H9 (cell line): ENCODE data around the gene RNF157. TPM values are rescaled to one million over a fixed set of nuclear protein-coding genes. Genes with fewer than 3 reads are reported as not detected.

Source experiments
- DNase-seq: peaks from one replicate; pipeline ENCODE4 v3.0.0-alpha.2; 2017
- H2AFZ ChIP-seq: one replicate; pipeline ENCODE4 v1.6.1; 2013; ENCODE audit warnings: mild to moderate bottlenecking, low read length, control low read depth, moderate library complexity
- H2AK5ac ChIP-seq: 2 replicates; pipeline ENCODE4 v1.6.1; 2013; ENCODE audit warnings: low read length, control low read depth, mixed read lengths; ENCODE audit not compliant: insufficient read length
- H2BK120ac ChIP-seq: one replicate; pipeline ENCODE4 v1.6.1; 2013; ENCODE audit warnings: low read depth, mild to moderate bottlenecking, low read length, control low read depth, inconsistent platforms; ENCODE audit not compliant: poor library complexity, severe bottlenecking
- H2BK12ac ChIP-seq: 2 replicates; pipeline ENCODE4 v1.6.1; 2013; ENCODE audit warnings: low read length, control low read depth, mixed read lengths, low read depth; ENCODE audit not compliant: insufficient read length
- H2BK15ac ChIP-seq: 2 replicates; pipeline ENCODE4 v1.6.1; 2013; ENCODE audit warnings: low read depth, low read length, control low read depth
- H2BK20ac ChIP-seq: one replicate; pipeline ENCODE4 v1.6.1; 2013; ENCODE audit warnings: low read depth, mild to moderate bottlenecking, low read length, control low read depth, inconsistent platforms; ENCODE audit not compliant: poor library complexity, severe bottlenecking
- H2BK5ac ChIP-seq: 2 replicates; pipeline ENCODE4 v1.6.1; 2013; ENCODE audit warnings: low read length, control low read depth, mixed read lengths; ENCODE audit not compliant: insufficient read length
- H3K14ac ChIP-seq: 2 replicates; pipeline ENCODE4 v1.6.1; 2013; ENCODE audit warnings: low read length, control low read depth; ENCODE audit not compliant: insufficient read depth
- H3K18ac ChIP-seq: 2 replicates; pipeline ENCODE4 v1.6.1; 2013; ENCODE audit warnings: low read depth, mild to moderate bottlenecking, mixed read lengths, low read length, control low read depth; ENCODE audit not compliant: insufficient read length
- H3K23ac ChIP-seq: 2 replicates; pipeline ENCODE4 v1.6.1; 2013; ENCODE audit warnings: low read length, control low read depth, mixed read lengths, low read depth; ENCODE audit not compliant: insufficient read length
- H3K23me2 ChIP-seq: 2 replicates; pipeline ENCODE4 v1.6.1; 2013; ENCODE audit warnings: low read depth, mild to moderate bottlenecking, mixed read lengths, low read length, control low read depth; ENCODE audit not compliant: insufficient read length, poor library complexity, severe bottlenecking
- H3K27ac ChIP-seq: 2 replicates; pipeline ENCODE4 v1.5.1; 2013; ENCODE audit warnings: low read length, control low read depth, mixed read lengths, low read depth; ENCODE audit not compliant: insufficient read length
- H3K27me3 ChIP-seq: 2 replicates; pipeline ENCODE4 v1.6.1; 2013; ENCODE audit warnings: low read length, control low read depth, inconsistent platforms; ENCODE audit not compliant: insufficient read depth
- H3K4ac ChIP-seq: 2 replicates; pipeline ENCODE4 v1.6.1; 2013; ENCODE audit warnings: low read depth, mild to moderate bottlenecking, control low read depth, inconsistent platforms, low read length, moderate library complexity
- H3K4me1 ChIP-seq: 2 replicates; pipeline ENCODE4 v1.6.1; 2013; ENCODE audit warnings: low read length, control low read depth, inconsistent platforms; ENCODE audit not compliant: insufficient read depth
- H3K4me2 ChIP-seq: 2 replicates; pipeline ENCODE4 v1.6.1; 2013; ENCODE audit warnings: low read length, control low read depth, mixed read lengths; ENCODE audit not compliant: insufficient read length, insufficient read depth
- H3K56ac ChIP-seq: 2 replicates; pipeline ENCODE4 v1.6.1; 2013; ENCODE audit warnings: low read depth, mild to moderate bottlenecking, mixed read lengths, low read length, control low read depth; ENCODE audit not compliant: insufficient read length
- H3K79me1 ChIP-seq: 2 replicates; pipeline ENCODE4 v1.6.1; 2013; ENCODE audit warnings: low read depth, mild to moderate bottlenecking, moderate library complexity, low read length, control low read depth, inconsistent platforms; ENCODE audit not compliant: insufficient read depth, poor library complexity, severe bottlenecking
- H3K79me2 ChIP-seq: 2 replicates; pipeline ENCODE4 v1.6.1; 2013; ENCODE audit warnings: low read length, control low read depth, inconsistent platforms; ENCODE audit not compliant: insufficient read depth
- H3K9ac ChIP-seq: 2 replicates; pipeline ENCODE4 v1.6.1; 2013; ENCODE audit warnings: low read length, control low read depth, mixed read lengths; ENCODE audit not compliant: insufficient read length; ENCODE audit errors: extremely low read depth
- H3K9me3 ChIP-seq: one replicate; pipeline ENCODE4 v1.6.1; 2013; ENCODE audit warnings: low read depth, low read length, inconsistent platforms; ENCODE audit not compliant: control insufficient read depth
- H3T11ph ChIP-seq: one replicate; pipeline ENCODE4 v1.6.1; 2013; ENCODE audit warnings: mild to moderate bottlenecking, low read length, control low read depth, inconsistent platforms
- H4K20me1 ChIP-seq: one replicate; pipeline ENCODE4 v1.6.1; 2013; ENCODE audit not compliant: control insufficient read depth, insufficient read length, insufficient read depth
- H4K5ac ChIP-seq: 2 replicates; pipeline ENCODE4 v1.6.1; 2013; ENCODE audit warnings: low read depth, mild to moderate bottlenecking, mixed read lengths, low read length, control low read depth; ENCODE audit not compliant: insufficient read length
- H4K8ac ChIP-seq: replicated peaks from 2 replicates; pipeline ENCODE4 v1.6.1; 2013; ENCODE audit warnings: low read length, control low read depth, mixed read lengths, low read depth; ENCODE audit not compliant: insufficient read length
- H4K91ac ChIP-seq: 2 replicates; pipeline ENCODE4 v1.6.1; 2013; ENCODE audit warnings: low read depth, mild to moderate bottlenecking, moderate library complexity, mixed read lengths, low read length, control low read depth; ENCODE audit not compliant: insufficient read length
- H3K27ac Mint-ChIP-seq, 3 experiments: 2 replicates in 2 of 3; 3 replicates in 1 of 3; pipeline ENCODE4 v1.8.0; 2020 to 2021; ENCODE audit warnings: mixed read lengths in 3 of 3, mild to moderate bottlenecking in 1 of 3, moderate library complexity in 1 of 3
- H3K27me3 Mint-ChIP-seq: 2 replicates; pipeline ENCODE4 v1.8.0; 2021; ENCODE audit warnings: low read depth, mild to moderate bottlenecking, moderate library complexity, mixed read lengths
- H3K36me3 Mint-ChIP-seq, 3 experiments: 2 replicates in 2 of 3; 3 replicates in 1 of 3; pipeline ENCODE4 v1.8.0; 2020 to 2021; ENCODE audit warnings: low read depth in 3 of 3, mixed read lengths in 3 of 3; ENCODE audit not compliant: insufficient read depth in 1 of 3
- H3K4me1 Mint-ChIP-seq, 2 experiments: 2 replicates each; pipeline ENCODE4 v1.8.0; 2020; ENCODE audit warnings: mixed read lengths in 2 of 2
- H3K4me3 Mint-ChIP-seq, 2 experiments: 2 replicates in 1 of 2; 3 replicates in 1 of 2; pipeline ENCODE4 v1.8.0; 2020 to 2021; ENCODE audit warnings: mild to moderate bottlenecking in 2 of 2, mixed read lengths in 2 of 2, moderate library complexity in 1 of 2
- H3K9me3 Mint-ChIP-seq, 2 experiments: 2 replicates in 1 of 2; 3 replicates in 1 of 2; pipeline ENCODE4 v1.8.0; 2020; ENCODE audit warnings: mild to moderate bottlenecking in 2 of 2, mixed read lengths in 2 of 2, moderate library complexity in 1 of 2
- WGBS: extraction: QIAGEN DNeasy Blood & Tissue Kit; methylation state at CpG from one replicate; pipeline ENCODE4 v1.1.7; 2013; ENCODE audit warnings: missing lambda C conversion rate, low lambda C conversion rate, mixed read lengths; ENCODE audit not compliant: insufficient read length; ENCODE audit errors: extremely low coverage; 5-methylcytosine and 5-hydroxymethylcytosine counted together
- total RNA-seq: library from RNA; stranded (reverse); gene quantifications from 2 replicates; pipeline ENCODE4 v1.2.1, GENCODE V29; 2021
- TF ChIP-seq, protein P1 (sequence below): fragments of 200-600 bp; sonication (generic); conservative IDR thresholded peaks from 3 replicates; pipeline ENCODE4 v1.8.0; 2021; ENCODE audit warnings: antibody characterized with exemption, mild to moderate bottlenecking

The RNF157 gene
- total RNA-seq, 1 experiment from 2014 or later: 9.9 TPM

DNA sequence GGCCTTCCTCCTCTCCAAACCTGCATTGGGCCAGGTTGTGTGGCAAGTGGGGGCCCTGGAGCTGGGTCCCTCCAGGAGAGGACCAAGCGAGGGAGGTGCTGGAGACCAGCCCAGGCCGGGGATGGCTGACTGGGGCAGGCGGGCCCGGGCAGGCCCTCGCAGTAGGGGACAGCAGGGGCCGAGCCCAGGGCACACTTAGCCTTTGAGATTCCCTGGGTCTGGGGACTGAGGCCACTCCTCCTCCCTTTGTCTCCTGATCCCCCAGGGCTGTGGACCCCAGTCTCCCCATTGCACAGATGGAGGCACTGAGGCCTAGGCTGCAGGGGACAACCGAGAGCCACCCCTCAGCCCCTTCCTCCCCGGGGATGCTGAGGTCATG is 104.5 kb downstream of the RNF157 start:
- H4K8ac ChIP-seq: no peak overlapping the region
- H3T11ph ChIP-seq: no peak overlapping the region
- no peaks in the 10 kb centered on the region for H3K79me1 ChIP-seq
- Mint-ChIP-seq H3K4me3 (peak overlapping the region; percentile 57 to 77; a peak in 3 of 5 replicates), H3K9me3 (peaks cover 0 to 3% of the 10 kb centered on the region in 2 experiments; a peak in 2 of 5 replicates), H3K27me3 (peaks cover 59% of the 10 kb centered on the region), H3K36me3 (no peaks in the 10 kb centered on the region), H3K4me1 (peaks cover 67 to 84% of the 10 kb centered on the region in 2 experiments), H3K27ac (no peak overlapping the region)
- TF ChIP-seq, protein P1, sequence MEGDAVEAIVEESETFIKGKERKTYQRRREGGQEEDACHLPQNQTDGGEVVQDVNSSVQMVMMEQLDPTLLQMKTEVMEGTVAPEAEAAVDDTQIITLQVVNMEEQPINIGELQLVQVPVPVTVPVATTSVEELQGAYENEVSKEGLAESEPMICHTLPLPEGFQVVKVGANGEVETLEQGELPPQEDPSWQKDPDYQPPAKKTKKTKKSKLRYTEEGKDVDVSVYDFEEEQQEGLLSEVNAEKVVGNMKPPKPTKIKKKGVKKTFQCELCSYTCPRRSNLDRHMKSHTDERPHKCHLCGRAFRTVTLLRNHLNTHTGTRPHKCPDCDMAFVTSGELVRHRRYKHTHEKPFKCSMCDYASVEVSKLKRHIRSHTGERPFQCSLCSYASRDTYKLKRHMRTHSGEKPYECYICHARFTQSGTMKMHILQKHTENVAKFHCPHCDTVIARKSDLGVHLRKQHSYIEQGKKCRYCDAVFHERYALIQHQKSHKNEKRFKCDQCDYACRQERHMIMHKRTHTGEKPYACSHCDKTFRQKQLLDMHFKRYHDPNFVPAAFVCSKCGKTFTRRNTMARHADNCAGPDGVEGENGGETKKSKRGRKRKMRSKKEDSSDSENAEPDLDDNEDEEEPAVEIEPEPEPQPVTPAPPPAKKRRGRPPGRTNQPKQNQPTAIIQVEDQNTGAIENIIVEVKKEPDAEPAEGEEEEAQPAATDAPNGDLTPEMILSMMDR: no peak
- H4K5ac ChIP-seq: no peak overlapping the region
- H2AK5ac ChIP-seq: no peak overlapping the region
- H3K4ac ChIP-seq: no peak overlapping the region
- H3K27ac ChIP-seq: no peak overlapping the region
- H3K23me2 ChIP-seq: peaks cover 43% of the 10 kb centered on the region
- no peak overlapping the region for H2BK15ac ChIP-seq
- peak overlapping the region; percentile 21 for H3K4me2 ChIP-seq
- no peak overlapping the region for H2BK5ac ChIP-seq
- no CpG with 5 or more reads among the region's 8 CpGs for WGBS
- peak overlapping the region; percentile 21 for H3K18ac ChIP-seq
- H2BK120ac ChIP-seq: no peak overlapping the region
- no peaks in the 10 kb centered on the region for H4K20me1 ChIP-seq
- H3K23ac ChIP-seq: no peak overlapping the region
- no peak overlapping the region; the same call in 1 of the 2 replicates for H3K14ac ChIP-seq
- H4K91ac ChIP-seq: no peak overlapping the region
- H3K56ac ChIP-seq: no peak overlapping the region
- peaks cover 40% of the 10 kb centered on the region for H3K27me3 ChIP-seq
- no peak overlapping the region for H2AFZ ChIP-seq
- H3K79me2 ChIP-seq: no peaks in the 10 kb centered on the region
- peak; percentile 62 for DNase-seq
- H2BK20ac ChIP-seq: no peak overlapping the region
- H3K9me3 ChIP-seq: no peaks in the 10 kb centered on the region
- H2BK12ac ChIP-seq: no peak overlapping the region
- no peak overlapping the region for H3K9ac ChIP-seq
- H3K4me1 ChIP-seq: peaks cover 13% of the 10 kb centered on the region
